ENCODE measurements around the gene ALPI. TPM values are rescaled to one million over a fixed set of nuclear protein-coding genes. Genes with fewer than 3 reads are reported as not detected.
A peak's percentile ranks its signal among the peaks of the same experiment; 100 is the strongest.
"Not testable (repeated sequence)": the region's sequence is repeated elsewhere in the genome, so short reads cannot be mapped to it uniquely, and the experiment has no call there.

ALPI gene
- total RNA-seq, 1 donor from 2014 or later, result not detected

DNA sequence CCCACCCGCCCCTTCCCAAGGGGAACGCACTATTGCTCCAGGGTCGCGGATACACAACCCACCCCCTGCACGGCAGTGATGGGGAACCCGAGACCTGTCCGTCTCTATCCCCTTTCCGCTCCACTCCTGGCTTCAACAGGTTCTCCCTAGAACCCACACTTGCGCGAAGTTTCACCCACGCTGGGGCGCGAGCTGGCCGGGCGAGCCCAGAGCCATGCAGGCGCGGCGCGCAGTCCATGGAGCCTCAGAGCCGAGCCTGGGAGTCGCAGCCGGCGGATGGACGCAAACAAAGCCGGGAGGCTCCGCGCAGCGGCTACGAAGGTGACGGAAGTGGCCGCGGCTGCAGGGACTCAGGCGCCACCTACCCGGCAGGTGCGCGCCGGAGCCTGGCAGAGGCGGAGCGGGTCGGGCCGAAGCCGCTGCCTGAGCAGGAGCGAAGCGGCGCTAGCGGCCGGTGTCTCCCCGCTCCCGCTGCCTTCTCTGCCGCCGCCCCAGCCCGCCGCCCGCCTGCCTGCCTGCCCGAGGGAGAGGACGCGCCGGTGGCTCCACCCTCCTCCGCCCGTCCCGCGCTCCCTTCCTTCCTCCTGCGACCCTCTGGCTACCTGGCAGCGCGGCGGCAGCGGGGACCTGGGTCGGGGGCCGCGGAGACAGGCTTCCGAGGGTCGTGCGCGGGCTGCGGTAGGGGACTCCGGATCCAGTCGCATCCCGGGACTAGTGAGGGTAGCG is 35.3 kb upstream of the ALPI start:
- FAIRE-seq, result no peak
- peak in 1 of 2 donors; percentile 45 for DNase-seq (ENCODE audit: low spot score in 2 of 2)

DNA sequence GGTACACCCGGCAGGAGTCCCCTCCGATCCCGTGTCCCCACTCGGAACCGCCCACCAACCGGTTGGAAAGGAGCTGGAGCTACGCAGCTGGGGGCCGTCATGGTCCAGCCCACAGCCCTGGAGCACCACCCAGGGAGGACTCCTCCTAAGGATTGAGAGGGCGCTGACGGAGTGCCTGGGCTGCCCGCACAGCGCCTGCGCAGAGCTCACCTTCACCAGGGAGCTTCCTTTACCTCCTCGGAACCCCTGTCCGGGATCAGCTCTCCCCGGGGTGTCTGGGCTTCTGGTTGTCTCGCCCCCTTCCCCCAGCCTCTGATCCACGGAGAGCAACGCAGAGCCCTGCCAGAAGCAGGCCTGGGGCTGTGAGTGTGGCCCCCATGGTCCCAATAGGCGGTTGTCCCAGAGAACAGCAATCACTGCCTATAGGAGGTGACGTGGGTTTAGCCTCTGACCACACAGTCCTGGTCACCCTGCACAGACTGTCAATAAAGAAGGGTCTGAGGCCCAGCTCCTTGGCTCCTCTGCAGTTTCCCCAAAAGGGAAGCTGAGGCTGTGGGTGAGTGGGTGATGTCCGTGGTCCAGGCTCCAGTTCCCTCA is 34.7 kb upstream of the ALPI start:
- no peak for DNase-seq (ENCODE audit: low spot score in 2 of 2)

DNA sequence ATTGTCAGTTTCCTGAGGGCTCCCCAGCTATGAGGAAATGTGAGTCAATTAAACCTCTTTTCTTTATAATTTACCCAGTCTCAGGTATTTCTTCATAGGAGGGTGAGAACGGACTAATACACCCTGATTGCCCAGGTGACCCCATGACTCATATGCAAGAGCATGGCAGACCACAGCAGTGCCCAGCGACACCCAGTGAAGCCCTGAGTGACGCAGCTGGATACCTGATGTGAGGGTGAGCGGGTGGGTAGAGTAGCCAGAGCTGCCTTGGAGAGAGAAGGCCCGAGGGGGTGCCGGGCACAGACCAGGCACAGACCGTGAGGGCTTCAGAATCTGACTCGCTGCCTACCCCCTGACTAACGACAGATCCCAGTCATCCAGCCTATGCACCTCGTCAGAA is 33.9 kb upstream of the ALPI start:
- DNase-seq (ENCODE audit: low spot score in 2 of 2) (no peak), FAIRE-seq (no peak)

More for the DNA sequence above, 34.7 kb upstream of the ALPI start:
- FAIRE-seq, result no peak

DNA sequence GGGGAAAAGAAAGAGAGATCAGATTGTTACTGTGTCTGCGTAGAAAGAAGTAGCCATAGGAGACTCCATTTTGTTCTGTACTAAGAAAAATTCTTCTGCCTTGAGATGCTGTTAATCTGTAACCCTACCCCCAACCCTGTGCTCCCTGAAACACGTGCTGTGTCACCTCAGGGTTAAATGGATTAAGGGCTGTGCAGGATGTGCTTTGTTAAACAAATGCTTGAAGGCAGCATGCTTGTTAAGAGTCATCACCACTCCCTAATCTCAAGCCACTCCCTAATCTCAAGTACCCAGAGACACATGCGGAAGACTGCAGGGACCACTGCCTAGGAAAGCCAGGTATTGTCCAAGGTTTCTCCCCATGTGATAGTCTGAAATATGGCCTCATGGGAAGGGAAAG is 33.0 kb upstream of the ALPI start:
- DNase-seq (ENCODE audit: low spot score in 2 of 2), result not testable (repeated sequence)

DNA sequence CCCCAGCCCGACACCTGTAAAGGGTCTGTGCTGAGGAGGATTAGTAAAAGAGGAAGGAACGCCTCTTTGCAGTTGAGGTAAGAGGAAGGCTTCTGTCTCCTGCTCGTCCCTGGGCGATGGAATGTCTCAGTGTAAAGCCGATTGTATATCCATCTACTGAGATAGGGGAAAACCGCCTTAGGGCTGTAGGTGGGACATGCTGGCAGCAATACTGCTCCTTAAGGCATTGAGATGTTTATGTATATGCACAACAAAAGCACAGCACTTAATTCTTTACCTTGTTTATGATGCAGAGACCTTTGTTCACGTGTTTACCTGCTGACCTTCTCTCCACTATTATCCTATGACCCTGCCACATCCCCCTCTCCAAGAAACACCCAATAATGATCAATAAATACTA is 32.5 kb upstream of the ALPI start:
- FAIRE-seq; DNase-seq (ENCODE audit: low spot score in 2 of 2): not testable (repeated sequence)

More for the DNA sequence above, 33.0 kb upstream of the ALPI start:
- FAIRE-seq, result not testable (repeated sequence)

DNA sequence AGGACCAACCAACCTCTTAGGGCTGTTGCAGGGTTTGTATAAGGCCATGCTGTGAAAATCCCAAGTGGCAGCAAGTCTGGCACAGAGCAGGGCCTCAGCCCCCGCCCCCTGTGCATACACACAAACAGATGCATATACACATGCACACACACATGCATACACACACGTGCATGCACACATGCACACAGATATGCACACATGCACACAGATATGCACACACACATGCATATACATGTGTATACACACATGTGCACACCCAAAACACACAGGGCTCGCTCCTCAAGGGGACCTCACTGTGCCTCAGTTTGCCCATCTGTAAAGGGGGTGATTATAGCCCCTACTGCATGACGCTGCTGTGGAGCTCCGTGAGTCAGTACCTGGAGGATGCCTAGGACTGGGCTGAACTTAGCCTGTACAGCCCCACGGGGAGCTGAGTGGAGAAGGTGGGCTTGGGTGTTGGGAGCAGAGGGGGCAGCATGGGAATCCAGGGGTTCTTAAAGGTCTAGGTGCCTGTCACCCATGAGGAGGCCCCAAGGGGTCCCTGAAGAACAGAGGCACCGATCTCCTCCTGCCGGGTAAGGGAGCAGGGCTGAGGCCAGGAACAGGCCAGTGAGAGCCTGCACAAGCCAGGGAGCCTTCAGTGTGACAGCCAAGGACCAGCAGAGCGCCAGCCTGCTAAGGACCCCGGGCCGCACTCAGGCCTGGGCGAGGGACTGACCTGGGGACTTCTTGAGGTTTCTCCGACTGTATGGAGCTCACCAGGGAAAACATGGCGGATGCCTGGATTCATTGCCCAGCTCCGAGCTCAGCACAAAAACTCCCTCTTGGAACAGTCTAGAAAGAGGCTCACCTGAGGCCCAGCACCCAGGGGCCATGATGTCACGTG is 24.0 kb upstream of the ALPI start:
- FAIRE-seq, result no peak

DNA sequence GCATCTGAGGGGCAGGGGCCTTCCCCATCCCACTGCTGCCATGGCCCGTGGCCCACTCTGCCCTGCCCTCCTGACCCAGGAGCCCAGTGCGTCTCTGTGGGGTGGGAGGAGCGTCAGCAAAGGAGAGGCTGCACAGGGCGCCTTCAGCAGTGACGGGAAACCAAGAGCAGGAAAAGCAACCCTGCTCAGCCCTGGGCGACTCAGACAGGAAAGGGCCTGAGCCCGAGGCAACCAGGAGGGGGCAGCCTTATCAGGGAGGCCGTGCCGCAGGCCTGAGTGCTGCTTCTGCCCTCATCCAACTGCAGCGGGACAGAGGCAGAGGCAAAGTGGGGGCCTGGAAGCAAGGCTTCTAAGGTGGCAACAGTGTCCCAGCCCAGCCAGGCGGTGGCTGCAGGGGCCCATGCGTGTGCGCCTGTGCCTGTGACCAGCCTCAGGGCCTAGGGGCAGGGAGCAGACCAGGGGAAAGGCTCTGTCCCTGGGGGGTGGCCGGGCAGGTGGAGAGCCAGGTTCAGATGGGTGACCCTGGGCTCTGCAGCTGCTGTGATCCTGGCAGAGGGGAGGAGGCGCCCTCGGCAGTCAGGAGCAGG is 23.3 kb upstream of the ALPI start:
- FAIRE-seq (no peak), DNase-seq (ENCODE audit: low spot score in 2 of 2) (no peak)

More for the DNA sequence above, 24.0 kb upstream of the ALPI start:
- DNase-seq (ENCODE audit: low spot score in 2 of 2), result no peak

DNA sequence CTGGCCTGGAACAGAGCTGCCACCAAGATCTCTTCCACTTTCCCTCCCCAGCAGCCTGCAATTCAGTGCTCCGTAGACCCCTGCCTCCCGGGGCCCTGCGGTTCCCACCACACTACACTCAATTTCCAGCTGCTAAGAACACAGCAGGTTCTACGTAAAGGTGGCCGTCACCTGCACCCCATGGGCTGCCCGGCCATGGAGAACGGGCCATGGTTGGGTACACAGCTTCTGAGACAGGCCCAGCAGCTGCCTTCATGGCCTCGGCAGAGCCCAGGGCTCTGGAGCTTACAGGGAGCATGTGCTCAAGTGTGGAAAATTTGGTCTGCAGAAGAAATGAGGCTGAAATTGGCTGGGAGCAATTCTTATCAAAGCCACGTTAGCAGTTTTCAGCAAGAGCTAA is 22.3 kb upstream of the ALPI start:
- FAIRE-seq; DNase-seq (ENCODE audit: low spot score in 2 of 2): not testable (repeated sequence)

DNA sequence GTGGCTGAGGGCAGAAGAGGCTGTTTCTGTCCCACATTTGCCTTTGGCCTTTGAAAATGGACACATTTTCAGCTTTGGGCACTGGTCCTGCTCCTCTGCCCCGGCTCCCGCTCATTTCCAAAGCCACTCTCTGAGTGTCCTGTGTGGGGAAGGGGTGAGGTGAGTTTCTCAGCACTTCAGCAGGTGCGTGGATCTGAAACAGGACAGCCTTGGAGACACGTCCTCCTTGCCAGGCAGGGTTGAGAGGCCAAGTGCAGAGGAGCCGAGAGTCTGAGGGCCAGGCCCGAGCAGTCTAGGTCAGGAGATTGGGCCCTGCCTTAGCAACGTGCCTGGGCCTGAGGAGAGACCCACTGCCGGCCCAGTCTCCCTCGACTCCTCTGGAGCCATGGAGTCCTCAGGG is 21.9 kb upstream of the ALPI start:
- FAIRE-seq, result no peak
- DNase-seq (ENCODE audit: low spot score in 2 of 2), result no peak

DNA sequence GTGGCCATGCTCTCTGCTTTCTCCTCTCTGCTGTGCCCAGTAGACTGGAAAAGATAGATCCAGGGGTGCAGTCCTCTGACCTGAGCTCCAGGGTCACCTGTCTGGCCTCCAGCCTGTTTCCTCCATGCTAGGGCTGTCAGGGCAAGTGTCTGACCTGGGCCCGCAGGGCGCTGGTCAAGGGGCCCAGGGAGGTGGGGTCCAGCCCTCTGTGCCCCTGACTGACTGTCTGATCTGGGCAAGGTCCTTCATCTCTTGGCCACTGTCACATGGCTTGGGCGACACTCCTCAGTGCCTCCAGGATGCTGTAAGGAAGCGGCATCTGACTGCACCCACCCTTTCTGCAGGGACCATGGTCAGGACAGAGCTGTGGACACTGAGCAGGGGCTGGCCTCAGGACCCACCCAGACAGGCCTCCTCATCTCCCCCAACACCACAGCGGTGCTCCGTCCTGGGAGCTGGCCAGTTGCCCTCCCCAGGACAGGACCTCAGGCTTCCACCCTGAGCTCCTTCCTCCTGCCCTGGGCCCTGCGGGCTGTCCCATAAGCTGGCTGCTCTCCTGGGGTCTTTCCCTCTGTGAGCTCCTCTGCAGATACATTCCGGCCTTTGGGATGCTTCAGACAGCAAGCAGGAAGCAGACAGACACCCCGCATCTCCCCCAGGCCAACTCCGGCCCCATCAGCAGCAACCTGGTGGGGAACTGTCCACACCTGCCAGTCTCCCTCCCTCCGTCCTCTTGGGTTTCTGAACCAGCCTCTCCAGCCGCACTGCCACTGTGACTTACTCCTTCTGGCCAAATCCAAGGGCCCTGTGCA is 21.2 kb upstream of the ALPI start:
- FAIRE-seq (no peak), DNase-seq (ENCODE audit: low spot score in 2 of 2) (no peak)

DNA sequence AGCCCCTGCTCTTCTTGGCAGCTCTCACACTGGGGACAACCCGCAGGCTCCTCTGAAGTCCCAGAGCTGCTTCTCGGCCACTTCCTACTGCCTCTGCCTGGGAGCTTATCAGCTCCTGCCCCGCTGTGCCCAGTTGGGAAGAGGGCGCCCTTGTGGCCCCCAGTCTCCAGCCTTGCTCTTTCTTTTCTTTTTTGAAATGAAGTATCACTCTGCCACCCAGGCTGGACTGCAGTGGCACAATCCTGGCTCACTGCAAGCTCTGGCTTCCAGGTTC is 20.6 kb upstream of the ALPI start:
- FAIRE-seq (no peak), DNase-seq (ENCODE audit: low spot score in 2 of 2) (no peak)

DNA sequence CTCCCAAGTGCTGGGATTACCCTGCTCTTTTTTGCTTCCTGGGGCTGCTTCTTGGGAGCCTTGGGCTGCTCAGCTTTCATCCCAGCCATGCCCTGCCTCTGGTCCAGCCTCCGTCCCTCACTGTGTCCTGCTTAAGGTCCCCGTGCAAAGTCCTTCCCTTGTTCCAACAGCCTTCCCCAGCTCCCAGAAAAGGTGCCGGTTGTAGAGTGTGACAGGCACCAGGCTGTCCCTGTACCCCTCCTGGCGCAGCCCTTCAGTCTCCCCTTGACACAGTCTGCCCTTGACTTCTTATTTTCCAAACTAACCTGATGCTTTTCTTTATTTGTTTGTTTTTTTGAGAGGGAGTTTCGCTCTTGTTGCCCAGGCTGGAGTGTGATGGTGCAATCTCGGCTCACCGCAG is 20.1 kb upstream of the ALPI start:
- no peak for DNase-seq (ENCODE audit: low spot score in 2 of 2)
- FAIRE-seq, result no peak

DNA sequence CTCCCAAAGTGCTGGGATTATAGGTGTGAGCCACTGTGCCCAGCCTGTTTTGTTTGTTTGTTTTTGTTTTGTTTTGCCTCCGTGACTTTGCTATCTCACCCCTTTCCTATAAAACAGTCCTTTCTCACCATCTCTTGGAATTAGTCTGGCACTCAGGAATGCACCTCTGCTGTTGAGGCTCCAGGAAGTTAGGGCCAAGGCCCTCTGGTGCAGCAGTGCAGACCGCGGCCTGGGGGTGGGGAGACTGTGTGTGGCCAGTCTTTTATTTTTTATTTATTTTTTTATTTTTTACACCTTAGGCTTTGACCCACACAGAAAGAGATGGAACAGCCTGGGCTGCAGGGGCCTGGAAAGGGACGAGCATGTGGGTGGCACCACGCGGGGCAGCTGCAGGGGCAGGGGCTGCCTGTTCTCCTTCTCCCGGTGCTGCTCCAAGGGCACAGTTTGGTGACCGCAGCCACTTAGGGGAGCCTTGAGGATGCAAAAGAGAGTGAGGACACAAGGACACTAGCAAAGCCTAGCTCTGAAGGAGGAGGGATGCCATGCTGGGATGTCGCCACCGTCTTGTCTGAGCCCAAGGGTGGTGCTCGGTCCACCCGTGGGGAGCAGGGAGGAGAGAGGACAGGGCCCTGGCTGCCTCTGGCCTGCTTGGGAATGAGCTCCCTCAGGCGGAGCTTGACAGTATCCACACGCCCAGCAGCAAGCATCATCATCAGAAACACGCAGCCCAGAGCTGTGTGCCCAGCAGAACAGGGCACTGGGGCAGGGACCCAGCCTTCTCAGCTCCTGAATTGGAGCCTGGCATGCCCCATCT is 19.4 kb upstream of the ALPI start:
- DNase-seq (ENCODE audit: low spot score in 2 of 2) (no peak), FAIRE-seq (no peak)

DNA sequence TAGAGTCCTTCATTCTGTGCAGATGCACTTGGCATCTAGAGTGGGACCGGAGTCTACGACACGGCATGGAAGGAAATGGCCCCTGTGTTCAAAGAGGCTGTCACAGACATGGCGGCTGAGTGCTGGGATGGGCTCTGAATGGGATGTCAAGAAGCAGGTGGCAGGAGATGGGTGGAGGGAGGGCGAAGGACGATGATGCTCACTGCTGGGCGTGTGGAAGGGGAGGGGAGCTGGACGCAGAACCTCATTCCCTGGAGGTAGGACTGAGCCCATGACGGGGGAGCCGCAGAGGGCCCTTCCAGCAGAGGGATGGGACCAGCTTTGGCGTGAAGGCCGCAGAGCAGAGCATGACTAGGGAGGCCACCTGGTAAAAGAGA is 18.8 kb upstream of the ALPI start:
- no peak for FAIRE-seq

DNA sequence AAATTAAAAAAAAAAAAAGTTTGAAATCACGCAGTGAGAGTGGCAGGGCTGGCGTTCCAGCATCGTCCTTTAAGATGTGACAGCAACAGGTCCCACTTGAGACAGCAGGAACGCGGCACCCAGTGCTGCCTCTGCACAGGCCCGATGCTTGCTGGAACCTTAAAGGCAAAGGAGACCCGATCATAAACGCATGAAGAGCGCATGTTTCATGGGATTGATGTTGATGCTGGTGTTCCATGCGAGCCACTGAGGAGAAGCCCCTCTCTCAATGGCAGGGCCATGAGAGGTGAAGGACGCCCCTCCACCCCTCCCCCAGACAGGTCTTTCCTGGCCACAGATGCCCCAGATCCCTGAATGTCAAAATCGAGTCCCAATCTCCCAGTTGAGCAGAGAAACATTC is 17.9 kb upstream of the ALPI start:
- DNase-seq (ENCODE audit: low spot score in 2 of 2) (no peak), FAIRE-seq (no peak)

More for the DNA sequence above, 18.8 kb upstream of the ALPI start:
- no peak for DNase-seq (ENCODE audit: low spot score in 2 of 2)

DNA sequence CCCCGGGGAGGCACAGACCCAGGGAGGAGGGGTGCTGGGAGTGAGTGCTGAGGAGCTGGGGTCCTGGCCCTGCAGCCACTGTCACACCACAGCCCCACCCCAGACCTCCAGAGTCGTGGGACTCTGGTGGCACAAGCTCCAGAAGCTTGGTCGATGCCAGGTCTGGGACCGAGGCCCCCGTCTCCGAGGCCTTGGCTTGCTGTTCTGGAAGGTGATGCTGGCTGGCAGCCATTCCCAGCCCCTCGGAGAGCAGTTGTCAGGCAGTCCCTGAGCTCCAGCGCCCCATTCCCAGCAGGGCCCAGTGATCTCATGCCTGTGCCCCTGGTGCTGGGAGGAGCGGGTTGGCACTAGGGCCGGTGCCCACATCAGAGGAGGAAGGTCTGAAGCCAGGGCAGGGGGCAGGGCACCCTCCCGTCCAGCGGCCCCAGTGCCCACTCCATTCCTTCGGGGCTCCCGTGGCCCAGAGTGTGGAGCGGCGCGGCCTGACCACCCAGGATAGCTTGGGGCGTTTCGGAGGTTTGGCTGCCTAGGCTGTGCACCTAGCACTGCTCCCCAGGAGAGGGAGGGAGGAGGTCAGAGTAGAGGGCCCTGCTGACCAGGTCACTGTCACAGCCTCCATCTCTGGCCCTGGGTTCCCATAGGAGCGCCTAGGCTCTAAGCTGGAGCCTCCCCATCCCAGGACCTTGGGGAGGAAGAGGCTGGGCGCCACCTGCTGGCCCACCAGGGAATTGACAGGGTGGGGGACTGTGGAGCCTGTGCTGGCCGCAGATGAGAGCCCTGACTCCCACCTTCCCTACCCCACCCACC is 16.8 kb upstream of the ALPI start:
- DNase-seq (ENCODE audit: low spot score in 2 of 2), result no peak
- no peak for FAIRE-seq

DNA sequence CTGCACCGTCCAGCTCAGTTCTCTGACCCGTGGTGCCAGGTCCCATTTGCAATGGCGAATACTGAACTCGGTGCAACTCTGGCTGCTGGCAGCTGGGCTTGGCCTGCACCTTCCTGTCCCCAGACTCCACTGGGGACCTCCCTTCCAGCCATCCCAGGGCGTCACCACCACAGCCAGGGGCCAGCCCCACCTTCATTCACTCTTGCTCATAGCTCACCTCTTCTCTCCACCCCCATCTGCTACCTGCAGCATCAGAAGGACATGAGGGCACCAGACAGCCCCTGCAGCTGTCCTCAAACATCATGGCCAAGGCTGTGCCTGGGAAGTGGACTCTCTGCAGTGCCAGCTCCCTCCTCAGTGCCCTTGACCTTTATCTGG is 16.2 kb upstream of the ALPI start:
- FAIRE-seq (no peak), DNase-seq (ENCODE audit: low spot score in 2 of 2) (no peak)

DNA sequence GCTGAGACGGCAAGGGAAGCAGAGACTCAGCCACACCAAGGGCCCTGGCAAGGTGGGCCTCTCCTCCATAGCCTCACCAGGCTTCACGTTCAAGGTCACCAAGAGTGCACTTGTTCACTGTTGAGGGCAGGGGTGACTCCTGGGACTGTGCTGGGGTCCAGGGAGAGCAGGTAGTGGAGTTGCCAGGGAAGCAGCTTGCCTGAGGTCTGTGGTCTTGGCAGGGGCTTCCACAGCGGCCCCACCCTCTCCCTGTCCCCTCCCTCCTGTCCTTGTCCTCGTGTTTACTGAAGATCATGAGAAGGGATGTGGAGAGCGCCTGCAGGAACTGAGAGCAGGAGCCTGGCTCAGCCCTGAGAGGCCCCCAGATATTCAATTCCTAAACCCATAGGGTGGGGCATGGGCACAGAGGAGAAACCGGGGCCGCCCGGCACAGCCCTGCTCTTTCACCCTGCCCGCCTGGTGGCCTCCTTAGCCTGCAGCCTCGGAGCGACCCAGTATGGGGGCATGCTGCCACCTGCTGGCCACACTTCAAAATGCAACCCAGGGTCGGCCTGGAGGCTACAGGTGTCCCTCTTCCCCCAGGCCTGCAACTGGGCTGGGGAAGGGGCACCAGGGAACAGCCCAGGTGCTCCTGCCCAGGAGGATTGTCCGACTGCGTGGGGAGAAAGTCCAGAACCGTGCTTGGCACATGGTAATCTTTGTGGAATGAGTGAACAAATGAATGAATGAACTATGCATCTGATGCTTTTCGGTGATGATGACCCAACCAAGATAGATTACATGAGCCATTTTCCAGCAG is 15.5 kb upstream of the ALPI start:
- DNase-seq (ENCODE audit: low spot score in 2 of 2), result peak; percentile 73 to 90
- not testable (repeated sequence) for FAIRE-seq
